ENCODE data around the gene DALRD3.
A peak's percentile ranks its signal among the peaks of the same experiment; 100 is the strongest.

Gene DALRD3

GRCh38 chr3:49020330-49021212 lies 2.2 kb upstream of the DALRD3 start:
- Histone ChIP-seq H3K27me3 (ENCODE audit: insufficient read depth, low read length) (no peaks in the 10 kb centered on the region), H3K9me3 (ENCODE audit: insufficient read depth, low read depth, low read length) (no peaks in the 10 kb centered on the region), H3K36me3 (ENCODE audit: insufficient read depth, low read depth, low read length) (peaks cover 41% of the 10 kb centered on the region), H3K27ac (ENCODE audit: low read length) (peak overlapping the region; percentile 92), H3K9ac (ENCODE audit: low read depth, low read length) (peak overlapping the region; percentile 94), H3K4me3 (ENCODE audit: low read length) (peak overlapping the region; percentile 98), H3K4me1 (ENCODE audit: insufficient read depth, low read length) (no peaks in the 10 kb centered on the region; the same call in 1 of the 2 replicates)

- H3K4me3 ChIP-seq (ENCODE audit: low read length), result peak overlapping the region; percentile 98
- H3K27me3 ChIP-seq (ENCODE audit: insufficient read depth, low read length), result no peaks in the 10 kb centered on the region
- no peaks in the 10 kb centered on the region; the same call in 1 of the 2 replicates for H3K4me1 ChIP-seq (ENCODE audit: insufficient read depth, low read length)
- no peak overlapping the region for H3K27ac ChIP-seq (ENCODE audit: low read length)
- peak overlapping the region; percentile 94; the same call in 1 of the 2 replicates for H3K9ac ChIP-seq (ENCODE audit: low read depth, low read length)
- no peaks in the 10 kb centered on the region for H3K9me3 ChIP-seq (ENCODE audit: insufficient read depth, low read depth, low read length)
- H3K36me3 ChIP-seq (ENCODE audit: insufficient read depth, low read depth, low read length), result peaks cover 41% of the 10 kb centered on the region
These were observed 1.6 kb upstream of the DALRD3 start for GRCh38 chr3:49019941-49020329.

DNA sequence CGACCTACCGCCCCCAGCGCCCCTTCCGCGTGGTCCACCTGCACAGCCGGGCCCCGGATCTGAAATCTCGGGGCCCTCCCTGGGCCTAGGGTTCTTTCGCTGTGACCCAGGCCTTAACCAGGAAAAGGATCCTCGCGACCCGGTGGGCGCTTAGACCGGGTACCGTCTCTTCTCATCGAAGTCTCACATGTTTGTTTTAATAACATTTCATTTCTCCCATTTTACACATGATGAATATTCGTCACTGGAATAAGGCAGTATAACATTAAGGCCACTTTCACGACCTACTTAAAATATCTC lies 277 bp upstream of the DALRD3 start:
- Histone ChIP-seq H3K27me3 (ENCODE audit: insufficient read depth, low read length) (no peaks in the 10 kb centered on the region), H3K36me3 (ENCODE audit: insufficient read depth, low read depth, low read length) (peaks cover 41% of the 10 kb centered on the region), H3K4me3 (ENCODE audit: low read length) (peak overlapping the region; percentile 77), H3K9me3 (ENCODE audit: insufficient read depth, low read depth, low read length) (no peaks in the 10 kb centered on the region), H3K9ac (ENCODE audit: low read depth, low read length) (peak overlapping the region; percentile 79; the same call in 1 of the 2 replicates), H3K4me1 (ENCODE audit: insufficient read depth, low read length) (no peaks in the 10 kb centered on the region; the same call in 1 of the 2 replicates), H3K27ac (ENCODE audit: low read length) (no peak overlapping the region)

GRCh38 chr3:49017229-49017970 lies 980 bp downstream of the DALRD3 start:
- no peak overlapping the region for H3K27ac ChIP-seq (ENCODE audit: low read length)

DNA sequence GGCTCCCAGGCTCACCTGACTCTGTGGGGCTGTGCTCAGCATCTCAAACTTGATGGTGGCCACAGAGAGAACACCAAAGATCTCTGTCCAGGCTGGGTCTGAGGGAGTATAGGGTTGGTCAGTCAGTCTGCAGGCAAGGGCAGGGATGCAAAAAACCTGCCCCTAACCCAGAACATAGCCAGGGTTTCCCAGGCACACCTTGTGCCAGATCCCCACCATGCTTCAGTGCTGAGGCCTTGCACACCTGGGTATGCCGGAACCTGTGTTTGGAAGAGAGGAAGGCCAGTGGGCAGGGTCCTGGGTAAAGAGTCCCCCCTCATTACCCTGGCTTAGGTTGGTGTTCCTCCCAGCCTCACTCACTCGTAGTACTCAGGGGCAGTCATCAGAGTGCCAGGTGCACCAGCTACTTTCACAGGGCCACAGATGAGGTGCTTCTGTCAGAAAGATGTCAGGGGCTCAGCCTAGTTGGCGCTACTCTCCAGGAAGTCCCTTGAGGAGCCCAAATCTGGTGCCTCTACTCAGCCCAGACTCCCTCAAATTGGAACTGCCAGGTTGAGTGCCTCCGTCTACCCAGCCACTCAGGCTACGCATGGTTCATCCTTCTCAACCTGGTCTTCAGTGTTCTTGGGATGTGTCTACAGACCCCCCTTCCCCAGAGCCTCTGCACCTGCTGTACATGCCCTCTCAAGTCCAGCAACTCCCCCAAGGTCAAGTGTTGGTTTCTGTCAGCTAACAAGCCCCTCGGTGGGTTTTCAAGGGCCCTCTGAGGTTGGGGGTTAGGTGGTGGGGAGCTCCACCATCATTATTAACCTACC lies 1.8 kb downstream of the DALRD3 start:
- Histone ChIP-seq H3K9me3 (ENCODE audit: insufficient read depth, low read depth, low read length) (no peaks in the 10 kb centered on the region), H3K4me1 (ENCODE audit: insufficient read depth, low read length) (no peaks in the 10 kb centered on the region; the same call in 1 of the 2 replicates), H3K9ac (ENCODE audit: low read depth, low read length) (no peak overlapping the region), H3K4me3 (ENCODE audit: low read length) (peak overlapping the region; percentile 77; the same call in 1 of the 2 replicates), H3K27me3 (ENCODE audit: insufficient read depth, low read length) (no peaks in the 10 kb centered on the region), H3K27ac (ENCODE audit: low read length) (no peak overlapping the region), H3K36me3 (ENCODE audit: insufficient read depth, low read depth, low read length) (peaks cover 53% of the 10 kb centered on the region)

More at GRCh38 chr3:49017229-49017970, 980 bp downstream of the DALRD3 start:
- no peaks in the 10 kb centered on the region; the same call in 1 of the 2 replicates for H3K4me1 ChIP-seq (ENCODE audit: insufficient read depth, low read length)
- peak overlapping the region; percentile 77 for H3K4me3 ChIP-seq (ENCODE audit: low read length)
- peaks cover 46% of the 10 kb centered on the region for H3K36me3 ChIP-seq (ENCODE audit: insufficient read depth, low read depth, low read length)
- no peaks in the 10 kb centered on the region for H3K9me3 ChIP-seq (ENCODE audit: insufficient read depth, low read depth, low read length)
- no peaks in the 10 kb centered on the region for H3K27me3 ChIP-seq (ENCODE audit: insufficient read depth, low read length)
- peak overlapping the region; percentile 79 for H3K9ac ChIP-seq (ENCODE audit: low read depth, low read length)

- Histone ChIP-seq H3K27ac (ENCODE audit: low read length) (no peak overlapping the region), H3K4me1 (ENCODE audit: insufficient read depth, low read length) (no peaks in the 10 kb centered on the region; the same call in 1 of the 2 replicates), H3K9me3 (ENCODE audit: insufficient read depth, low read depth, low read length) (no peaks in the 10 kb centered on the region), H3K4me3 (ENCODE audit: low read length) (no peak overlapping the region), H3K36me3 (ENCODE audit: insufficient read depth, low read depth, low read length) (peaks cover 60% of the 10 kb centered on the region), H3K27me3 (ENCODE audit: insufficient read depth, low read length) (no peaks in the 10 kb centered on the region), H3K9ac (ENCODE audit: low read depth, low read length) (no peak overlapping the region)
These were observed 2.6 kb downstream of the DALRD3 start for GRCh38 chr3:49015765-49016164.

DNA sequence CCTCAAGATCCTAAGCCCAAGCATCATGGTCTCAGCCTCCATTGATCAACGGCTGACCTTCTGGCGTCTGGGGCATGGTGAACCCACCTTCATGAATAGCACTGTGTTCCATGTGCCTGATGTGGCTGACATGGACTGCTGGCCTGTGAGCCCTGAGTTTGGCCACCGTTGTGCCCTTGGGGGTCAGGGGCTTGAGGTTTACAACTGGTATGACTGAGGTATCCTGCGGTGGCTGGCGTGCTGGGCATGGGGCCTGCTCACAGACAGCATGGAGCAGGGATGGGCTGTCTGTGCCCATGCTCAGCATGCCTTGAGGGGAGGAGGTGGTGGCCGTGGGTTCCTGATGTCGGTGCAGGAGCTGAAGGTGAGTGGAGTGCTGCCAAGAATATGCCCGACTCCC lies 3.3 kb downstream of the DALRD3 start:
- Histone ChIP-seq H3K4me3 (ENCODE audit: low read length) (no peak overlapping the region), H3K4me1 (ENCODE audit: insufficient read depth, low read length) (no peaks in the 10 kb centered on the region; the same call in 1 of the 2 replicates), H3K9me3 (ENCODE audit: insufficient read depth, low read depth, low read length) (no peaks in the 10 kb centered on the region), H3K36me3 (ENCODE audit: insufficient read depth, low read depth, low read length) (peaks cover 60% of the 10 kb centered on the region), H3K27ac (ENCODE audit: low read length) (no peak overlapping the region), H3K9ac (ENCODE audit: low read depth, low read length) (no peak overlapping the region), H3K27me3 (ENCODE audit: insufficient read depth, low read length) (no peaks in the 10 kb centered on the region)

- Histone ChIP-seq H3K36me3 (ENCODE audit: insufficient read depth, low read depth, low read length) (peaks cover 66% of the 10 kb centered on the region), H3K27me3 (ENCODE audit: insufficient read depth, low read length) (no peaks in the 10 kb centered on the region), H3K27ac (ENCODE audit: low read length) (no peak overlapping the region), H3K4me1 (ENCODE audit: insufficient read depth, low read length) (no peaks in the 10 kb centered on the region; the same call in 1 of the 2 replicates), H3K4me3 (ENCODE audit: low read length) (no peak overlapping the region), H3K9ac (ENCODE audit: low read depth, low read length) (no peak overlapping the region), H3K9me3 (ENCODE audit: insufficient read depth, low read depth, low read length) (no peaks in the 10 kb centered on the region)
These were observed 4.4 kb downstream of the DALRD3 start for GRCh38 chr3:49013738-49014660.

GRCh38 chr3:49013113-49013737 lies 5.2 kb downstream of the DALRD3 start:
- Histone ChIP-seq H3K4me3 (ENCODE audit: low read length) (no peak overlapping the region), H3K4me1 (ENCODE audit: insufficient read depth, low read length) (peaks cover 3% of the 10 kb centered on the region; the same call in 1 of the 2 replicates), H3K9me3 (ENCODE audit: insufficient read depth, low read depth, low read length) (no peaks in the 10 kb centered on the region), H3K27me3 (ENCODE audit: insufficient read depth, low read length) (no peaks in the 10 kb centered on the region), H3K9ac (ENCODE audit: low read depth, low read length) (no peak overlapping the region), H3K36me3 (ENCODE audit: insufficient read depth, low read depth, low read length) (peaks cover 68% of the 10 kb centered on the region), H3K27ac (ENCODE audit: low read length) (no peak overlapping the region)

DNA sequence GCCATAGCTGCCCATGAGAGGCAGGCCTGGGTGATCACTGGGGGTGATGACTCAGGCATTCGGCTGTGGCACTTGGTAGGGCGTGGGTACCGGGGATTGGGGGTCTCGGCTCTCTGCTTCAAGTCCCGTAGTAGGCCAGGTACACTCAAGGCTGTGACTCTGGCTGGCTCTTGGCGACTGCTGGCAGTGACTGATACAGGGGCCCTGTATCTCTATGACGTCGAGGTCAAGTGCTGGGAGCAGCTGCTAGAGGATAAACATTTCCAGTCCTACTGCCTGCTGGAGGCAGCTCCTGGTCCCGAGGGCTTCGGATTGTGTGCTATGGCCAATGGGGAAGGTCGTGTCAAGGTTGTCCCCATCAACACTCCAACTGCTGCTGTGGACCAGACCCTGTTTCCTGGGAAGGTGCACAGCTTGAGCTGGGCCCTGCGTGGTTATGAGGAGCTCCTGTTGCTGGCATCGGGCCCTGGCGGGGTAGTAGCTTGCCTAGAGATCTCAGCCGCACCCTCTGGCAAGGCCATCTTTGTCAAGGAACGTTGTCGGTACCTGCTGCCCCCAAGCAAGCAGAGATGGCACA lies 5.9 kb downstream of the DALRD3 start:
- Histone ChIP-seq H3K27ac (ENCODE audit: low read length) (no peak overlapping the region), H3K27me3 (ENCODE audit: insufficient read depth, low read length) (no peaks in the 10 kb centered on the region), H3K36me3 (ENCODE audit: insufficient read depth, low read depth, low read length) (peaks cover 68% of the 10 kb centered on the region), H3K4me3 (ENCODE audit: low read length) (no peak overlapping the region), H3K4me1 (ENCODE audit: insufficient read depth, low read length) (peaks cover 5% of the 10 kb centered on the region; the same call in 1 of the 2 replicates), H3K9ac (ENCODE audit: low read depth, low read length) (no peak overlapping the region), H3K9me3 (ENCODE audit: insufficient read depth, low read depth, low read length) (no peaks in the 10 kb centered on the region)

Measured in iPS-20b (cell line).